ENCODE data around the gene TBC1D25.
"Not testable (repeated sequence)": the region's sequence is repeated elsewhere in the genome, so short reads cannot be mapped to it uniquely, and the experiment has no call there.

The TBC1D25 gene

DNA sequence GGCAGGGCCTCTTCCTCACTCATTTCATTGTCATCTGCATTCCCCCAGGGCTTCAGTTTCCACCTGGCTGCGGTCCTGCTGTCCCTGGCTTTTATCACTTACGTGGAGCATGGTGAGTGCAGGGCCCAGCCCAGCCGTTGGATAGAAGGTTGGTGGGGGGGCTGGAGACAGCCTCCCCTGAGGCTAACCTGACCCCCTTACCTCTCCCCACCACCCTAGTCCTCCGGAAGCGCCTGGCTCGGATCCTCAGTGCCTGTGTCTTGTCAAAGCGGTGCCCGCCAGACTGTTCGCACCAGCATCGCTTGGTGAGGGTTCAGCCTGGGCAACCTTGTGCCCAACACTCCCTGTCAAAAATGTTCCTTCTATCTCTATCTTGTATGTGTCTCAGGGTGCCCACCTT is 23.7 kb upstream of the TBC1D25 start (continued):
- TF ChIP-seq, protein P1, sequence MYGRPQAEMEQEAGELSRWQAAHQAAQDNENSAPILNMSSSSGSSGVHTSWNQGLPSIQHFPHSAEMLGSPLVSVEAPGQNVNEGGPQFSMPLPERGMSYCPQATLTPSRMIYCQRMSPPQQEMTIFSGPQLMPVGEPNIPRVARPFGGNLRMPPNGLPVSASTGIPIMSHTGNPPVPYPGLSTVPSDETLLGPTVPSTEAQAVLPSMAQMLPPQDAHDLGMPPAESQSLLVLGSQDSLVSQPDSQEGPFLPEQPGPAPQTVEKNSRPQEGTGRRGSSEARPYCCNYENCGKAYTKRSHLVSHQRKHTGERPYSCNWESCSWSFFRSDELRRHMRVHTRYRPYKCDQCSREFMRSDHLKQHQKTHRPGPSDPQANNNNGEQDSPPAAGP (tag by site-specific recombination; IDR thresholded peaks at IDR 0.05) = no peak
- TF ChIP-seq ZNF214 (tag by site-specific recombination; IDR thresholded peaks at IDR 0.05; ENCODE audit: borderline replicate concordance) (no peak), ZNF19 (tag by site-specific recombination; IDR thresholded peaks at IDR 0.05; ENCODE audit: low read depth) (no peak)

DNA sequence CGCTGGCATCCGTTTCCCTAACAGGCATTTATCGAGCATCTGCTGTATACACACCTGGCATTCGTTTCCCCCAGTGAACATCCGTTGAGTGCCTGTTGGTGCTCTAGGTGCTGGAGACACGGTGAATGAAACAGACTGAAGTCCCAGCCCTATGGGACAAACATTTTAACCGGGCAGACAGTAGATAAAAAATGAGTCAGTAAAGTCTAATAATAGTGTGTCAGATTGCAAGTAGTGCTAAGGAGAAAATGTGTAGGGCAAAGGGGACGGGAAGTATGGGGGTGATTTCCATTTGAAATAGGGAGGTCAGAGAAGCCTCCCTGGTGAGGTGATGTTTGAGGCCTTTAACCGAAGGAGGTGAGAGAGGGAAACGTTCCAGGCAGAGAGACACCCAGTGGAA is 23.2 kb upstream of the TBC1D25 start:
- no peak overlapping the region for H3K27ac ChIP-seq (ENCODE audit: extremely low read depth, low read depth, low read length)
- no peak overlapping the region for H3K4me3 ChIP-seq (ENCODE audit: low read depth, low read length)
- H3K36me3 ChIP-seq (ENCODE audit: control insufficient read depth in 2 of 2, insufficient read depth in 1 of 2, low read length in 2 of 2) = peaks cover 0 to 34% of the 10 kb centered on the region in 2 experiments; a peak in 2 of 3 replicates
- CTCF ChIA-PET = no interaction called here
- H3K4me1 ChIP-seq (ENCODE audit: control insufficient read depth, insufficient read depth, low read length) = no peaks in the 10 kb centered on the region
- POLR2A ChIA-PET = no interaction called here
- TF ChIP-seq ZNF776 (tag by site-specific recombination; IDR thresholded peaks at IDR 0.05; ENCODE audit: borderline replicate concordance) (no peak), ZEB2 (tag by site-specific recombination; IDR thresholded peaks at IDR 0.05) (no peak), ZNF658 (tag by site-specific recombination; IDR thresholded peaks at IDR 0.05) (no peak)
- no peaks in the 10 kb centered on the region for H3K9me3 ChIP-seq (ENCODE audit: control insufficient read depth, insufficient read depth, low read depth, low read length)

DNA sequence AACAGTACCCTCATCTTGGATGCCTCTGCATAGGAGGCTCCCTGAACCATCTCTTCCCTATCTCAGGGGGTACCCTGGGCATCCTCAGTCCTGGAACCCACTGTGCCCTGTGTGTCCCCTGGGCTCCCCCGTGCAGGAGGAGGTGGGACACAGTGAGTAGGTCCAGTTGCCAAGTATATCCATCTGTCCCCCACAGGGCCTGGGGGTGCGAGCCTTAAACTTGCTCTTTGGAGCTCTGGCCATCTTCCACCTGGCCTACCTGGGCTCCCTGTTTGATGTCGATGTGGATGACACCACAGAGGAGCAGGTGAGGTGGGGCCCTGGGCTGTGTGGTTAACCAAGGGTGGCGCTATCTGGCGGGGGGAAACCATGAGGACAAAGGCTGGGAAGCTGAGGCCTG is 22.5 kb upstream of the TBC1D25 start:
- H3K27ac ChIP-seq (ENCODE audit: extremely low read depth, low read depth, low read length) = no peak overlapping the region
- ChIA-PET POLR2A (no interaction called here), CTCF (no interaction called here)
- TF ChIP-seq, protein P2, sequence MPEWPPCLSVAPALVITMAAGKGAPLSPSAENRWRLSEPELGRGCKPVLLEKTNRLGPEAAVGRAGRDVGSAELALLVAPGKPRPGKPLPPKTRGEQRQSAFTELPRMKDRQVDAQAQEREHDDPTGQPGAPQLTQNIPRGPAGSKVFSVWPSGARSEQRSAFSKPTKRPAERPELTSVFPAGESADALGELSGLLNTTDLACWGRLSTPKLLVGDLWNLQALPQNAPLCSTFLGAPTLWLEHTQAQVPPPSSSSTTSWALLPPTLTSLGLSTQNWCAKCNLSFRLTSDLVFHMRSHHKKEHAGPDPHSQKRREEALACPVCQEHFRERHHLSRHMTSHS (tag by site-specific recombination; IDR thresholded peaks at IDR 0.05) = no peak
- TF ChIP-seq ZIC2 (tag by site-specific recombination; IDR thresholded peaks at IDR 0.05) (no peak), TRIM28 (IDR thresholded peaks at IDR 0.05; ENCODE audit: borderline replicate concordance, low read length) (no peak), ZNF501 (tag by site-specific recombination; IDR thresholded peaks at IDR 0.05) (no peak), ZNF354C (tag by site-specific recombination; IDR thresholded peaks at IDR 0.05; ENCODE audit: borderline replicate concordance, low read depth) (no peak), ZBTB8A (tag by site-specific recombination; IDR thresholded peaks at IDR 0.05) (no peak), ZEB2 (tag by site-specific recombination; IDR thresholded peaks at IDR 0.05) (no peak), ZNF335 (tag by site-specific recombination; conservative IDR thresholded peaks at IDR 0.05) (no peak), ZNF248 (tag by site-specific recombination; IDR thresholded peaks at IDR 0.05) (no peak), GFI1B (tag by site-specific recombination; IDR thresholded peaks at IDR 0.05) (no peak), PRDM1 (tag by site-specific recombination; IDR thresholded peaks at IDR 0.05) (no peak), BCL11B (tag by site-specific recombination; IDR thresholded peaks at IDR 0.05; ENCODE audit: low read depth) (no peak), ZFP41 (tag by site-specific recombination; IDR thresholded peaks at IDR 0.05; ENCODE audit: borderline replicate concordance) (no peak), ZNF510 (tag by site-specific recombination; IDR thresholded peaks at IDR 0.05; ENCODE audit: insufficient replicate concordance) (no peak), SCRT1 (tag by site-specific recombination; IDR thresholded peaks at IDR 0.05; ENCODE audit: borderline replicate concordance) (no peak)
- TF ChIP-seq, protein P3, sequence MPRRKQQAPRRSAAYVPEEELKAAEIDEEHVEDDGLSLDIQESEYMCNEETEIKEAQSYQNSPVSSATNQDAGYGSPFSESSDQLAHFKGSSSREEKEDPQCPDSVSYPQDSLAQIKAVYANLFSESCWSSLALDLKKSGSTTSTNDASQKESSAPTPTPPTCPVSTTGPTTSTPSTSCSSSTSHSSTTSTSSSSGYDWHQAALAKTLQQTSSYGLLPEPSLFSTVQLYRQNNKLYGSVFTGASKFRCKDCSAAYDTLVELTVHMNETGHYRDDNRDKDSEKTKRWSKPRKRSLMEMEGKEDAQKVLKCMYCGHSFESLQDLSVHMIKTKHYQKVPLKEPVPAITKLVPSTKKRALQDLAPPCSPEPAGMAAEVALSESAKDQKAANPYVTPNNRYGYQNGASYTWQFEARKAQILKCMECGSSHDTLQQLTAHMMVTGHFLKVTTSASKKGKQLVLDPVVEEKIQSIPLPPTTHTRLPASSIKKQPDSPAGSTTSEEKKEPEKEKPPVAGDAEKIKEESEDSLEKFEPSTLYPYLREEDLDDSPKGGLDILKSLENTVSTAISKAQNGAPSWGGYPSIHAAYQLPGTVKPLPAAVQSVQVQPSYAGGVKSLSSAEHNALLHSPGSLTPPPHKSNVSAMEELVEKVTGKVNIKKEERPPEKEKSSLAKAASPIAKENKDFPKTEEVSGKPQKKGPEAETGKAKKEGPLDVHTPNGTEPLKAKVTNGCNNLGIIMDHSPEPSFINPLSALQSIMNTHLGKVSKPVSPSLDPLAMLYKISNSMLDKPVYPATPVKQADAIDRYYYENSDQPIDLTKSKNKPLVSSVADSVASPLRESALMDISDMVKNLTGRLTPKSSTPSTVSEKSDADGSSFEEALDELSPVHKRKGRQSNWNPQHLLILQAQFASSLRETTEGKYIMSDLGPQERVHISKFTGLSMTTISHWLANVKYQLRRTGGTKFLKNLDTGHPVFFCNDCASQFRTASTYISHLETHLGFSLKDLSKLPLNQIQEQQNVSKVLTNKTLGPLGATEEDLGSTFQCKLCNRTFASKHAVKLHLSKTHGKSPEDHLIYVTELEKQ (tag by site-specific recombination; IDR thresholded peaks at IDR 0.05; ENCODE audit: borderline replicate concordance) = no peak
- TF ChIP-seq, protein P4, sequence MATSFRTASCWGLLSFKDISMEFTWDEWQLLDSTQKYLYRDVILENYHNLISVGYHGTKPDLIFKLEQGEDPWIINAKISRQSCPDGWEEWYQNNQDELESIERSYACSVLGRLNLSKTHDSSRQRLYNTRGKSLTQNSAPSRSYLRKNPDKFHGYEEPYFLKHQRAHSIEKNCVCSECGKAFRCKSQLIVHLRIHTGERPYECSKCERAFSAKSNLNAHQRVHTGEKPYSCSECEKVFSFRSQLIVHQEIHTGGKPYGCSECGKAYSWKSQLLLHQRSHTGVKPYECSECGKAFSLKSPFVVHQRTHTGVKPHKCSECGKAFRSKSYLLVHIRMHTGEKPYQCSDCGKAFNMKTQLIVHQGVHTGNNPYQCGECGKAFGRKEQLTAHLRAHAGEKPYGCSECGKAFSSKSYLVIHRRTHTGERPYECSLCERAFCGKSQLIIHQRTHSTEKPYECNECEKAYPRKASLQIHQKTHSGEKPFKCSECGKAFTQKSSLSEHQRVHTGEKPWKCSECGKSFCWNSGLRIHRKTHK (tag by site-specific recombination; IDR thresholded peaks at IDR 0.05) = no peak
- TF ChIP-seq, protein P5, sequence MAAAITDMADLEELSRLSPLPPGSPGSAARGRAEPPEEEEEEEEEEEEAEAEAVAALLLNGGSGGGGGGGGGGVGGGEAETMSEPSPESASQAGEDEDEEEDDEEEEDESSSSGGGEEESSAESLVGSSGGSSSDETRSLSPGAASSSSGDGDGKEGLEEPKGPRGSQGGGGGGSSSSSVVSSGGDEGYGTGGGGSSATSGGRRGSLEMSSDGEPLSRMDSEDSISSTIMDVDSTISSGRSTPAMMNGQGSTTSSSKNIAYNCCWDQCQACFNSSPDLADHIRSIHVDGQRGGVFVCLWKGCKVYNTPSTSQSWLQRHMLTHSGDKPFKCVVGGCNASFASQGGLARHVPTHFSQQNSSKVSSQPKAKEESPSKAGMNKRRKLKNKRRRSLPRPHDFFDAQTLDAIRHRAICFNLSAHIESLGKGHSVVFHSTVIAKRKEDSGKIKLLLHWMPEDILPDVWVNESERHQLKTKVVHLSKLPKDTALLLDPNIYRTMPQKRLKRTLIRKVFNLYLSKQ (tag by site-specific recombination; IDR thresholded peaks at IDR 0.05; ENCODE audit: borderline replicate concordance) = no peak
- H3K4me1 ChIP-seq (ENCODE audit: control insufficient read depth, insufficient read depth, low read length) = no peaks in the 10 kb centered on the region
- H3K9me3 ChIP-seq (ENCODE audit: control insufficient read depth, insufficient read depth, low read depth, low read length) = no peaks in the 10 kb centered on the region
- peaks cover 0 to 33% of the 10 kb centered on the region in 2 experiments; a peak in 2 of 3 replicates for H3K36me3 ChIP-seq (ENCODE audit: control insufficient read depth in 2 of 2, insufficient read depth in 1 of 2, low read length in 2 of 2)
- no peak overlapping the region for H3K4me3 ChIP-seq (ENCODE audit: low read depth, low read length)

DNA sequence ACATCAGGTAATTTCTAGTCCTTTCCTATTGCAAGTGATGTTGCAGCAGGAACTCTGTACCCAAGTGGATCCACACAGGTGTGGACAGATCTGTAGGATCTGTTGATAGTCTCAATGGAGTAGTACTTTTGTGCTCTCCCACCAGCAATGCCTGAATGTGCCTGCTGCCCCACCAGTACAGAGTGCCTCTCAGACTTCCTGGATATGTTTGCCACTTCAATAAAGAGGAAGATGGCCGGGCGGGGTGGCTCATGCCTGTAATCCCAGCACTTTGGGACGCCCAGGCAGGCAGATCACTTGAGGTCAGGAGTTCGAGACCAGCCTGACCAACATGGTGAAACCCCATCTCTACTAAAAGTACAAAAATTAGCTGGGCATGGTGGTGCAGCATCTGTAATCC is 20.0 kb upstream of the TBC1D25 start:
- CTCF ChIA-PET = interaction anchor here (0.6 kb wide), 1 partner anchor 264 kb away, joined by 3 read pairs; no protein-coding TSS in a partner anchor

More for the DNA sequence above, 20.0 kb upstream of the TBC1D25 start:
- H3K4me3 ChIP-seq (ENCODE audit: low read depth, low read length); POLR2A ChIA-PET; H3K4me1 ChIP-seq (ENCODE audit: control insufficient read depth, insufficient read depth, low read length); H3K27ac ChIP-seq (ENCODE audit: extremely low read depth, low read depth, low read length); H3K9me3 ChIP-seq (ENCODE audit: control insufficient read depth, insufficient read depth, low read depth, low read length): not testable (repeated sequence)
- H3K36me3 ChIP-seq (ENCODE audit: control insufficient read depth in 2 of 2, insufficient read depth in 1 of 2, low read length in 2 of 2) = peaks cover 1 to 24% of the 10 kb centered on the region in 2 experiments; a peak in 2 of 3 replicates
